Sigmoid colon (tissue), 7 donors: ENCODE measurements around the gene GCH1. TPM values are rescaled to one million over a fixed set of nuclear protein-coding genes. Genes with fewer than 3 reads are reported as not detected.

Experiments used
- DNase-seq: peaks from one replicate; pipeline ENCODE4 v3.0.0-alpha.2; 2019
- H3K27ac ChIP-seq, 4 donors: fragments of 200-600 bp; sonication (generic); one replicate each; pipeline ENCODE4 v1.5.1; 2016 to 2019; ENCODE audit warnings: mild to moderate bottlenecking in 1 of 4
- H3K27me3 ChIP-seq, 3 donors: fragments of 200-600 bp; sonication (generic); one replicate each; pipeline ENCODE4 v1.5.1; 2019; ENCODE audit warnings: mild to moderate bottlenecking in 1 of 3
- H3K36me3 ChIP-seq, 4 donors: fragments of 200-600 bp; sonication (generic); one replicate each; pipeline ENCODE4 v1.5.1; 2016 to 2019
- H3K4me1 ChIP-seq, 4 donors: fragments of 200-600 bp; sonication (generic); one replicate each; pipeline ENCODE4 v1.5.1; 2017 to 2019
- H3K4me3 ChIP-seq, 4 donors: fragments of 200-600 bp; sonication (generic); one replicate each; pipeline ENCODE4 v1.5.1; 2017 to 2019; ENCODE audit warnings: mild to moderate bottlenecking in 2 of 4, moderate library complexity in 1 of 4
- H3K9me3 ChIP-seq, 4 donors: fragments of 200-600 bp in 3 of 4; sonication (generic) in 3 of 4; one replicate each; pipeline versions ENCODE4 v1.5.1 to v1.6.1; 2013 to 2019
- CTCF ChIP-seq, 4 experiments: fragments of 450-650 bp in 3 of 4; fragments of 200-600 bp in 1 of 4; IDR thresholded peaks; one replicate each; pipeline ENCODE4 v1.5.1; 2016 to 2019; ENCODE audit warnings: antibody characterized with exemption in 4 of 4, mild to moderate bottlenecking in 3 of 4, moderate library complexity in 2 of 4
- EP300 ChIP-seq, 4 donors: sonication (generic); formaldehyde crosslinking; IDR thresholded peaks; one replicate each; pipeline ENCODE4 v1.6.1; 2017; ENCODE audit warnings: antibody characterized with exemption in 4 of 4
- POLR2A ChIP-seq, 2 donors: fragments of 450-650 bp; IDR thresholded peaks; one replicate each; pipeline ENCODE4 v1.6.1; 2016; ENCODE audit warnings: antibody characterized with exemption in 2 of 2, mild to moderate bottlenecking in 2 of 2, moderate library complexity in 2 of 2
- POLR2AphosphoS5 ChIP-seq, 4 donors: sonication (generic); formaldehyde crosslinking; IDR thresholded peaks; one replicate each; pipeline ENCODE4 v1.6.1; 2017; ENCODE audit warnings: antibody characterized with exemption in 4 of 4
- WGBS, 2 donors: extraction: QIAGEN DNeasy Blood & Tissue Kit; methylation state at CpG; one replicate each; pipeline ENCODE4 v1.1.7; 2013; 5-methylcytosine and 5-hydroxymethylcytosine counted together
- intact Hi-C: fragments of 100-400 bp; cut with DNase I; formaldehyde crosslinking; loops from one replicate; pipeline ENCODE4 v1.15.1; 2023
- polyA plus RNA-seq, 3 donors: library from polyadenylated mRNA; stranded (reverse); fragments of 200-250 nt; gene quantifications; one replicate each; pipeline ENCODE4 v1.2.3, GENCODE V29; 2013
- small RNA-seq, 3 donors: library from RNA; depleted of rRNA; stranded (forward); fragments of <200 nt; gene quantifications; one replicate each; pipeline ENCODE3, GENCODE V24; 2016
- total RNA-seq, 4 donors: library from RNA; depleted of rRNA; stranded (reverse); fragments of >200 nt; gene quantifications; one replicate each; pipeline ENCODE4 v1.1.0, GENCODE V29; 2016
- donor health status: healthy with polysubstance abuse.
- donor health status: Bipolar disorder and iron deficiency.
- donor health status: healthy.

GCH1 gene
- total and polyA plus RNA-seq, 7 donors, result 3.2 to 46.2 (median 8.1) TPM

DNA sequence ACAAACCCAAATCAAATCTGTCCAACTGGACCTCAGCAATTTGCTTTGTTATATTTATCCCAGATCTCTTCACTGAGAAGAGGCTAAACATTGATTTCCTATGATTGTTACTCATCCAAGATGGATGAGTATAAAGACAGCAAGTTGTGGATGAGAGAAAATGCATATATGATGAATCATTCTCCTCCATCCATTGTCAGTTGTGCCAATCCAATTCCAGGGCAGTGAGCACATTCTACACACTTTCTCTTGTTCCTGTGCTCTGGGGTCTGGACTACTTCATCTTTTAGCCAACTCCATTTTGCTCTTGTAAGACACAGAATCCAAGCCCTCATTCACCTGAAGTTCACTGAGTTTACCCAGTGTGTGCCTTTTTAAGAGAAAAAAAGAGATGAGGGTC is 105.7 kb downstream of the GCH1 start:
- no peak overlapping the region for H3K27ac ChIP-seq
- no peak for DNase-seq
- H3K4me3 ChIP-seq, result no peak overlapping the region
- intact Hi-C loops, result no loop called here
- peaks cover 0 to 12% (median 0%) of the 10 kb centered on the region in 4 donors for H3K36me3 ChIP-seq
- no peaks in the 10 kb centered on the region for H3K4me1 ChIP-seq
- TF ChIP-seq EP300 (IDR thresholded peaks at IDR 0.05) (no peak), CTCF (IDR thresholded peaks at IDR 0.05) (no peak), POLR2A (IDR thresholded peaks at IDR 0.05) (no peak), POLR2AphosphoS5 (IDR thresholded peaks at IDR 0.05) (no peak)
- H3K9me3 ChIP-seq, result peaks cover 0 to 9% (median 2%) of the 10 kb centered on the region in 4 donors
- H3K27me3 ChIP-seq, result no peaks in the 10 kb centered on the region

DNA sequence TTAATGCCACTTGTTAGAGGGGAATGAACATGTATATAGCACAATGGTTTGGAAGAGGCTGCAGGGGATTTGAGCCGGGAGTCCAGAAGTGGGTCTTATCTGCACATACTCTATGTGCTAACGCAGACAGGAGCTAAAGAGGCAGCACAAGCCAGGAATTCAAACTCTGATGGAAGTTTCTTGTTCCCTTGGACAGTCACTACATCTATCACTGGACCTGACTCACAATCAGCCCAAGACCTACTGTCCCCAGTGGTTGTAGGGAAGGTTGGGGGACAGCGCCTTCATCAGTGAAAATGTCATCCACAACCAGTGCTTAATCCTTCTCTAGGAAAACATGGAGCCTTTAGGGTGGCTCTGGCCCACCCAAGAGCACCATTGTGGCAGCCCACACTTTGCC is 107.8 kb downstream of the GCH1 start:
- Histone ChIP-seq H3K9me3 (peaks cover 0 to 9% (median 2%) of the 10 kb centered on the region in 4 donors), H3K4me1 (no peaks in the 10 kb centered on the region), H3K27ac (no peak overlapping the region), H3K36me3 (peaks cover 0 to 31% (median 11%) of the 10 kb centered on the region in 4 donors), H3K27me3 (no peaks in the 10 kb centered on the region), H3K4me3 (no peak overlapping the region)
- DNase-seq, result no peak
- 96 to 98% methylated on average over 3 of the region's 3 CpGs for WGBS, 2 donors
- TF ChIP-seq CTCF (IDR thresholded peaks at IDR 0.05) (no peak), POLR2AphosphoS5 (IDR thresholded peaks at IDR 0.05) (no peak), EP300 (IDR thresholded peaks at IDR 0.05) (no peak), POLR2A (IDR thresholded peaks at IDR 0.05) (no peak)
- intact Hi-C loops, result no loop called here

DNA sequence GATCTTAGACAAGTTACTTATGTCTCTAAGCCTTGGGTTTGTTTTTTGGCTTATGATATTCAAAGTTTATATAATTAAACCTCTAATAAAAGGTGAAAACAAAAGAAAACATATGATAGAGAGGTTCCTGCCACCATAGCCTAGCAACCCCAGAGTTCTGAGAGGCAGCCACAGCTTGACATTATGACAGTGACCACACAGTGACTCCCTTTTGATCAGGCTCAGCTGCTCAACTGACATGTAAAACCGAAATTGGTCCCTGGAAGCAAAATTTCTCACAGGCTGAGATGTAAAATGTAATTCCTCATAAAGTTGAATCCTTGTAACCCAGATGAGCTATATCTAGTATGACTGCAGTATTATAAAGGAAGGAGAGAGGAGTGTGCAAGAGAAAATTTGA is 108.5 kb downstream of the GCH1 start:
- Histone ChIP-seq H3K4me3 (no peak overlapping the region), H3K36me3 (peaks cover 5 to 36% (median 17%) of the 10 kb centered on the region in 4 donors), H3K9me3 (peaks cover 0 to 9% (median 2%) of the 10 kb centered on the region in 4 donors), H3K27me3 (no peaks in the 10 kb centered on the region), H3K4me1 (no peaks in the 10 kb centered on the region), H3K27ac (no peak overlapping the region)
- 59 to 69% methylated on average over 1 of the region's 1 CpG for WGBS, 2 donors
- no peak for DNase-seq
- intact Hi-C loops, result no loop called here
- TF ChIP-seq CTCF (IDR thresholded peaks at IDR 0.05) (no peak), POLR2A (IDR thresholded peaks at IDR 0.05) (no peak), POLR2AphosphoS5 (IDR thresholded peaks at IDR 0.05) (no peak), EP300 (IDR thresholded peaks at IDR 0.05) (no peak)

- Histone ChIP-seq H3K27ac (no peak overlapping the region), H3K4me1 (no peaks in the 10 kb centered on the region), H3K9me3 (peaks cover 0 to 9% (median 2%) of the 10 kb centered on the region in 4 donors), H3K36me3 (peaks cover 5 to 54% (median 30%) of the 10 kb centered on the region in 4 donors), H3K4me3 (no peak overlapping the region), H3K27me3 (no peaks in the 10 kb centered on the region)
- TF ChIP-seq EP300 (IDR thresholded peaks at IDR 0.05) (no peak), CTCF (IDR thresholded peaks at IDR 0.05) (no peak), POLR2A (IDR thresholded peaks at IDR 0.05) (no peak)
- 84 to 86% methylated on average over 6 of the region's 6 CpGs for WGBS, 2 donors
- intact Hi-C loops, result no loop called here
- no peak for DNase-seq
Measured at GRCh38 chr14:54792288-54792687, 110.3 kb downstream of the GCH1 start.

Small RNAs within 50 kb of the gene (small RNA-seq; reads per million reads assigned to genes)
- gene MIR4308 (0 reads per million in 3 donors), gene RNU6ATAC9P (0 reads per million in 3 donors)

Other genes with a start within 250 kb of the GCH1 start
- gene WDHD1, start 124.3 kb upstream of the GCH1 start, total RNA-seq, result 1 to 10 TPM in 2 of 4 donors, under 1 TPM in 2; 0.66 to 1.4 (median 0.96) TPM
- gene WDHD1, start 124.3 kb upstream of the GCH1 start, polyA plus RNA-seq, result 1 to 10 TPM in 2 of 3 donors, under 1 TPM in 1; 0.60 to 4.0 (median 1.4) TPM
- gene SOCS4, start 124.4 kb upstream of the GCH1 start, total RNA-seq, result 10 to 100 TPM; 21.9 to 28.5 (median 24.9) TPM
- 1 to 10 TPM; 5.4 to 7.4 (median 6.2) TPM for gene SOCS4, start 124.4 kb upstream of the GCH1 start, polyA plus RNA-seq
- 10 to 100 TPM; 30.6 to 67.1 (median 46.4) TPM for gene MAPK1IP1L, start 148.8 kb upstream of the GCH1 start, total RNA-seq
- 10 to 100 TPM; 25.2 to 40.5 (median 39.5) TPM for gene MAPK1IP1L, start 148.8 kb upstream of the GCH1 start, polyA plus RNA-seq
- 100 to 1,000 TPM; 235 to 249 (median 240) TPM for gene LGALS3, start 226.4 kb upstream of the GCH1 start, total RNA-seq
- gene LGALS3, start 226.4 kb upstream of the GCH1 start, polyA plus RNA-seq, result 1,000 to 10,000 TPM; 1,713 to 4,129 (median 2,701) TPM